DMS114 treated with DMSO at 0.1 percent for 48 hours (cell line): ENCODE measurements around the gene CNTN6.
"Not testable (repeated sequence)": the region's sequence is repeated elsewhere in the genome, so short reads cannot be mapped to it uniquely, and the experiment has no call there.

Experiments
- DNase-seq: peaks from one replicate; lab custom pipeline; 2025; ENCODE audit not compliant: unreplicated experiment; lab: John Stamatoyannopoulos, UW

CNTN6 gene

GRCh38 chr3:1272546-1273265 is 179.9 kb downstream of the CNTN6 start:
- DNase-seq = no peak

- no peak for DNase-seq
These were observed 182.7 kb downstream of the CNTN6 start for GRCh38 chr3:1275495-1275894.

- DNase-seq = no peak
These were observed 195.0 kb downstream of the CNTN6 start for GRCh38 chr3:1287815-1288214.

GRCh38 chr3:1288805-1289494 is 196.1 kb downstream of the CNTN6 start:
- DNase-seq = no peak

GRCh38 chr3:1292571-1293071 is 199.8 kb downstream of the CNTN6 start:
- DNase-seq = no peak

- DNase-seq = no peak
These were observed 201.8 kb downstream of the CNTN6 start for GRCh38 chr3:1294586-1294985.

- DNase-seq = no peak
These were observed 225.6 kb downstream of the CNTN6 start for GRCh38 chr3:1318296-1319005.

- DNase-seq = no peak
These were observed 233.7 kb downstream of the CNTN6 start for GRCh38 chr3:1326546-1326945.

GRCh38 chr3:1330107-1330506 is 237.3 kb downstream of the CNTN6 start:
- no peak for DNase-seq

GRCh38 chr3:1346386-1346785 is 253.6 kb downstream of the CNTN6 start:
- DNase-seq = no peak

GRCh38 chr3:1348547-1348946 is 255.7 kb downstream of the CNTN6 start:
- no peak for DNase-seq

- no peak for DNase-seq
These were observed 258.1 kb downstream of the CNTN6 start for GRCh38 chr3:1350885-1351284.

- DNase-seq = no peak
These were observed 262.9 kb downstream of the CNTN6 start for GRCh38 chr3:1355691-1356090.

- DNase-seq = no peak
These were observed 263.3 kb downstream of the CNTN6 start for GRCh38 chr3:1356101-1356500.

- no peak for DNase-seq
These were observed 272.7 kb downstream of the CNTN6 start for GRCh38 chr3:1365528-1365927.

GRCh38 chr3:1374471-1374870 is 281.6 kb downstream of the CNTN6 start:
- DNase-seq = no peak

- DNase-seq = no peak
These were observed 282.3 kb downstream of the CNTN6 start for GRCh38 chr3:1375145-1375544.

- DNase-seq = no peak
These were observed 288.3 kb downstream of the CNTN6 start for GRCh38 chr3:1380926-1381646.

- no peak for DNase-seq
These were observed 288.8 kb downstream of the CNTN6 start for GRCh38 chr3:1381647-1382036.

GRCh38 chr3:1387396-1387905 is 294.6 kb downstream of the CNTN6 start:
- DNase-seq = not testable (repeated sequence)

GRCh38 chr3:1394188-1394587 is 301.4 kb downstream of the CNTN6 start:
- DNase-seq = no peak
